H9 (cell line): Measurements from ENCODE around the gene CCR5. TPM values are rescaled to one million over a fixed set of nuclear protein-coding genes. Genes with fewer than 3 reads are reported as not detected.

ENCODE experiments used
- DNase-seq: peaks from one replicate; pipeline ENCODE4 v3.0.0-alpha.2; 2017
- H2AFZ ChIP-seq: one replicate; pipeline ENCODE4 v1.6.1; 2013; ENCODE audit warnings: mild to moderate bottlenecking, low read length, control low read depth, moderate library complexity
- H2AK5ac ChIP-seq: 2 replicates; pipeline ENCODE4 v1.6.1; 2013; ENCODE audit warnings: low read length, control low read depth, mixed read lengths; ENCODE audit not compliant: insufficient read length
- H2BK120ac ChIP-seq: one replicate; pipeline ENCODE4 v1.6.1; 2013; ENCODE audit warnings: low read depth, mild to moderate bottlenecking, low read length, control low read depth, inconsistent platforms; ENCODE audit not compliant: poor library complexity, severe bottlenecking
- H2BK12ac ChIP-seq: 2 replicates; pipeline ENCODE4 v1.6.1; 2013; ENCODE audit warnings: low read length, control low read depth, mixed read lengths, low read depth; ENCODE audit not compliant: insufficient read length
- H2BK15ac ChIP-seq: 2 replicates; pipeline ENCODE4 v1.6.1; 2013; ENCODE audit warnings: low read depth, low read length, control low read depth
- H2BK20ac ChIP-seq: one replicate; pipeline ENCODE4 v1.6.1; 2013; ENCODE audit warnings: low read depth, mild to moderate bottlenecking, low read length, control low read depth, inconsistent platforms; ENCODE audit not compliant: poor library complexity, severe bottlenecking
- H2BK5ac ChIP-seq: 2 replicates; pipeline ENCODE4 v1.6.1; 2013; ENCODE audit warnings: low read length, control low read depth, mixed read lengths; ENCODE audit not compliant: insufficient read length
- H3K14ac ChIP-seq: 2 replicates; pipeline ENCODE4 v1.6.1; 2013; ENCODE audit warnings: low read length, control low read depth; ENCODE audit not compliant: insufficient read depth
- H3K18ac ChIP-seq: 2 replicates; pipeline ENCODE4 v1.6.1; 2013; ENCODE audit warnings: low read depth, mild to moderate bottlenecking, mixed read lengths, low read length, control low read depth; ENCODE audit not compliant: insufficient read length
- H3K23ac ChIP-seq: 2 replicates; pipeline ENCODE4 v1.6.1; 2013; ENCODE audit warnings: low read length, control low read depth, mixed read lengths, low read depth; ENCODE audit not compliant: insufficient read length
- H3K23me2 ChIP-seq: 2 replicates; pipeline ENCODE4 v1.6.1; 2013; ENCODE audit warnings: low read depth, mild to moderate bottlenecking, mixed read lengths, low read length, control low read depth; ENCODE audit not compliant: insufficient read length, poor library complexity, severe bottlenecking
- H3K27ac ChIP-seq: 2 replicates; pipeline ENCODE4 v1.5.1; 2013; ENCODE audit warnings: low read length, control low read depth, mixed read lengths, low read depth; ENCODE audit not compliant: insufficient read length
- H3K27me3 ChIP-seq: 2 replicates; pipeline ENCODE4 v1.6.1; 2013; ENCODE audit warnings: low read length, control low read depth, inconsistent platforms; ENCODE audit not compliant: insufficient read depth
- H3K4ac ChIP-seq: 2 replicates; pipeline ENCODE4 v1.6.1; 2013; ENCODE audit warnings: low read depth, mild to moderate bottlenecking, control low read depth, inconsistent platforms, low read length, moderate library complexity
- H3K4me1 ChIP-seq: 2 replicates; pipeline ENCODE4 v1.6.1; 2013; ENCODE audit warnings: low read length, control low read depth, inconsistent platforms; ENCODE audit not compliant: insufficient read depth
- H3K4me2 ChIP-seq: 2 replicates; pipeline ENCODE4 v1.6.1; 2013; ENCODE audit warnings: low read length, control low read depth, mixed read lengths; ENCODE audit not compliant: insufficient read length, insufficient read depth
- H3K56ac ChIP-seq: 2 replicates; pipeline ENCODE4 v1.6.1; 2013; ENCODE audit warnings: low read depth, mild to moderate bottlenecking, mixed read lengths, low read length, control low read depth; ENCODE audit not compliant: insufficient read length
- H3K79me1 ChIP-seq: 2 replicates; pipeline ENCODE4 v1.6.1; 2013; ENCODE audit warnings: low read depth, mild to moderate bottlenecking, moderate library complexity, low read length, control low read depth, inconsistent platforms; ENCODE audit not compliant: insufficient read depth, poor library complexity, severe bottlenecking
- H3K79me2 ChIP-seq: 2 replicates; pipeline ENCODE4 v1.6.1; 2013; ENCODE audit warnings: low read length, control low read depth, inconsistent platforms; ENCODE audit not compliant: insufficient read depth
- H3K9ac ChIP-seq: 2 replicates; pipeline ENCODE4 v1.6.1; 2013; ENCODE audit warnings: low read length, control low read depth, mixed read lengths; ENCODE audit not compliant: insufficient read length; ENCODE audit errors: extremely low read depth
- H3K9me3 ChIP-seq: one replicate; pipeline ENCODE4 v1.6.1; 2013; ENCODE audit warnings: low read depth, low read length, inconsistent platforms; ENCODE audit not compliant: control insufficient read depth
- H3T11ph ChIP-seq: one replicate; pipeline ENCODE4 v1.6.1; 2013; ENCODE audit warnings: mild to moderate bottlenecking, low read length, control low read depth, inconsistent platforms
- H4K20me1 ChIP-seq: one replicate; pipeline ENCODE4 v1.6.1; 2013; ENCODE audit not compliant: control insufficient read depth, insufficient read length, insufficient read depth
- H4K5ac ChIP-seq: 2 replicates; pipeline ENCODE4 v1.6.1; 2013; ENCODE audit warnings: low read depth, mild to moderate bottlenecking, mixed read lengths, low read length, control low read depth; ENCODE audit not compliant: insufficient read length
- H4K8ac ChIP-seq: replicated peaks from 2 replicates; pipeline ENCODE4 v1.6.1; 2013; ENCODE audit warnings: low read length, control low read depth, mixed read lengths, low read depth; ENCODE audit not compliant: insufficient read length
- H4K91ac ChIP-seq: 2 replicates; pipeline ENCODE4 v1.6.1; 2013; ENCODE audit warnings: low read depth, mild to moderate bottlenecking, moderate library complexity, mixed read lengths, low read length, control low read depth; ENCODE audit not compliant: insufficient read length
- H3K27ac Mint-ChIP-seq, 3 experiments: 2 replicates in 2 of 3; 3 replicates in 1 of 3; pipeline ENCODE4 v1.8.0; 2020 to 2021; ENCODE audit warnings: mixed read lengths in 3 of 3, mild to moderate bottlenecking in 1 of 3, moderate library complexity in 1 of 3
- H3K27me3 Mint-ChIP-seq: 2 replicates; pipeline ENCODE4 v1.8.0; 2021; ENCODE audit warnings: low read depth, mild to moderate bottlenecking, moderate library complexity, mixed read lengths
- H3K36me3 Mint-ChIP-seq, 3 experiments: 2 replicates in 2 of 3; 3 replicates in 1 of 3; pipeline ENCODE4 v1.8.0; 2020 to 2021; ENCODE audit warnings: low read depth in 3 of 3, mixed read lengths in 3 of 3; ENCODE audit not compliant: insufficient read depth in 1 of 3
- H3K4me1 Mint-ChIP-seq, 2 experiments: 2 replicates each; pipeline ENCODE4 v1.8.0; 2020; ENCODE audit warnings: mixed read lengths in 2 of 2
- H3K4me3 Mint-ChIP-seq, 2 experiments: 2 replicates in 1 of 2; 3 replicates in 1 of 2; pipeline ENCODE4 v1.8.0; 2020 to 2021; ENCODE audit warnings: mild to moderate bottlenecking in 2 of 2, mixed read lengths in 2 of 2, moderate library complexity in 1 of 2
- H3K9me3 Mint-ChIP-seq, 2 experiments: 2 replicates in 1 of 2; 3 replicates in 1 of 2; pipeline ENCODE4 v1.8.0; 2020; ENCODE audit warnings: mild to moderate bottlenecking in 2 of 2, mixed read lengths in 2 of 2, moderate library complexity in 1 of 2
- CTCF ChIP-seq: fragments of 200-600 bp; sonication (generic); conservative IDR thresholded peaks from 3 replicates; pipeline ENCODE4 v1.8.0; 2021; ENCODE audit warnings: antibody characterized with exemption, mild to moderate bottlenecking
- WGBS: extraction: QIAGEN DNeasy Blood & Tissue Kit; methylation state at CpG from one replicate; pipeline ENCODE4 v1.1.7; 2013; ENCODE audit warnings: missing lambda C conversion rate, low lambda C conversion rate, mixed read lengths; ENCODE audit not compliant: insufficient read length; ENCODE audit errors: extremely low coverage; 5-methylcytosine and 5-hydroxymethylcytosine counted together
- total RNA-seq: library from RNA; stranded (reverse); gene quantifications from 2 replicates; pipeline ENCODE4 v1.2.1, GENCODE V29; 2021

Gene CCR5
- total RNA-seq, 1 experiment from 2014 or later = not detected

GRCh38 chr3:46349484-46350261 is 21.1 kb upstream of the CCR5 start:
- no peaks in the 10 kb centered on the region; the same call in 1 of the 2 replicates for H3K27me3 ChIP-seq
- no peaks in the 10 kb centered on the region for H3K79me1 ChIP-seq
- no peak overlapping the region for H3K9ac ChIP-seq
- H3K27me3 Mint-ChIP-seq = peaks cover 7% of the 10 kb centered on the region
- no peaks in the 10 kb centered on the region for H4K20me1 ChIP-seq
- no peak overlapping the region for H2BK5ac ChIP-seq
- H3K36me3 Mint-ChIP-seq = no peaks in the 10 kb centered on the region; a peak in 1 of 7 replicates
- no CpG with 5 or more reads among the region's 2 CpGs for WGBS
- H3K23ac ChIP-seq = no peak overlapping the region
- no peak overlapping the region for H3K18ac ChIP-seq
- H4K5ac ChIP-seq = no peak overlapping the region
- no peak overlapping the region for H2BK15ac ChIP-seq
- no peak overlapping the region for H4K91ac ChIP-seq
- no peak overlapping the region for H3K56ac ChIP-seq
- H2AK5ac ChIP-seq = no peak overlapping the region
- no peak overlapping the region for H2BK120ac ChIP-seq
- H3K4ac ChIP-seq = no peak overlapping the region
- no peak overlapping the region for H3K4me2 ChIP-seq
- no peaks in the 10 kb centered on the region for H3K79me2 ChIP-seq
- H4K8ac ChIP-seq = no peak overlapping the region
- TF ChIP-seq CTCF = no peak
- no peak overlapping the region for H2BK12ac ChIP-seq
- H3K9me3 Mint-ChIP-seq = peaks cover 17 to 22% of the 10 kb centered on the region in 2 experiments
- H3K4me1 Mint-ChIP-seq = peaks cover 7 to 10% of the 10 kb centered on the region in 2 experiments
- H2BK20ac ChIP-seq = no peak overlapping the region
- no peak overlapping the region for H3K27ac ChIP-seq
- H3K23me2 ChIP-seq = no peaks in the 10 kb centered on the region
- 0 out of 2 replicates have a peak, but pooled peaks cover 2% of the 10 kb centered on the region for H3K4me1 ChIP-seq
- DNase-seq = no peak
- H2AFZ ChIP-seq = no peak overlapping the region
- H3K4me3 Mint-ChIP-seq = no peak overlapping the region
- no peaks in the 10 kb centered on the region for H3K9me3 ChIP-seq
- no peak overlapping the region for H3K14ac ChIP-seq
- H3T11ph ChIP-seq = no peak overlapping the region
- no peak overlapping the region for H3K27ac Mint-ChIP-seq
